Cardiac muscle cell (in vitro differentiated cells and primary cell): ENCODE measurements around the gene COL28A1. TPM values are rescaled to one million over a fixed set of nuclear protein-coding genes. Genes with fewer than 3 reads are reported as not detected.

Source experiments
- DNase-seq, 2 donors: peaks; one replicate each; pipeline versions ENCODE4 v3.0.0 to v3.0.0-alpha.2; 2010 to 2017; ENCODE audit warnings: low read depth in 1 of 2, low spot score in 1 of 2
- H3K27ac ChIP-seq: fragments of 200-600 bp; sonication (generic); 2 replicates; pipeline ENCODE4 v1.5.1; 2016
- H3K27me3 ChIP-seq: fragments of 200-600 bp; sonication (generic); 2 replicates; pipeline ENCODE4 v1.6.0; 2016; ENCODE audit warnings: control low read depth
- H3K36me3 ChIP-seq: fragments of 200-600 bp; sonication (generic); 2 replicates; pipeline ENCODE4 v1.5.1; 2016; ENCODE audit warnings: control low read depth
- H3K4me1 ChIP-seq: fragments of 200-600 bp; sonication (generic); 2 replicates; pipeline ENCODE4 v1.8.1; 2017; ENCODE audit warnings: low read depth, mild to moderate bottlenecking, mixed run types
- H3K4me3 ChIP-seq: fragments of 200-600 bp; sonication (generic); 2 replicates; pipeline ENCODE4 v1.5.1; 2016; ENCODE audit warnings: mild to moderate bottlenecking
- H3K9me3 ChIP-seq: fragments of 200-600 bp; sonication (generic); 2 replicates; pipeline ENCODE4 v1.5.1; 2017; ENCODE audit warnings: low read depth, mild to moderate bottlenecking, control low read depth
- CTCF ChIP-seq: IDR thresholded peaks from 2 replicates; pipeline ENCODE4 v1.5.1; 2012; ENCODE audit warnings: low read depth, mild to moderate bottlenecking, low read length
- polyA plus RNA-seq: library from polyadenylated mRNA; unstranded; fragments of >200 nt; fragmentation: Nextera tagmentation; extraction: Ambion mirVana; gene quantifications from 2 replicates; pipeline ENCODE4 v1.2.1, GENCODE V29; 2016
- total RNA-seq: library from RNA; depleted of rRNA; stranded (reverse); fragments of >200 nt; gene quantifications from 2 replicates; pipeline ENCODE4 v1.2.3, GENCODE V29; 2016

The COL28A1 gene
- total and polyA plus RNA-seq, 2 experiments from 2014 or later: 0.65 to 0.83 TPM

- Histone ChIP-seq H3K4me1 (no peaks in the 10 kb centered on the region), H3K27me3 (no peaks in the 10 kb centered on the region), H3K36me3 (peaks cover under 1% of the 10 kb centered on the region), H3K9me3 (no peaks in the 10 kb centered on the region), H3K27ac (no peak overlapping the region), H3K4me3 (no peak overlapping the region)
- no peak for TF ChIP-seq CTCF
- DNase-seq: no peak
Observed at GRCh38 chr7:7579638-7580037, 44.0 kb upstream of the COL28A1 start.

GRCh38 chr7:7577888-7578287 lies 42.2 kb upstream of the COL28A1 start:
- Histone ChIP-seq H3K4me3 (no peak overlapping the region), H3K9me3 (no peaks in the 10 kb centered on the region), H3K27me3 (no peaks in the 10 kb centered on the region), H3K4me1 (no peaks in the 10 kb centered on the region), H3K36me3 (peaks cover 5% of the 10 kb centered on the region), H3K27ac (no peak overlapping the region)
- no peak for DNase-seq
- TF ChIP-seq CTCF: no peak

DNA sequence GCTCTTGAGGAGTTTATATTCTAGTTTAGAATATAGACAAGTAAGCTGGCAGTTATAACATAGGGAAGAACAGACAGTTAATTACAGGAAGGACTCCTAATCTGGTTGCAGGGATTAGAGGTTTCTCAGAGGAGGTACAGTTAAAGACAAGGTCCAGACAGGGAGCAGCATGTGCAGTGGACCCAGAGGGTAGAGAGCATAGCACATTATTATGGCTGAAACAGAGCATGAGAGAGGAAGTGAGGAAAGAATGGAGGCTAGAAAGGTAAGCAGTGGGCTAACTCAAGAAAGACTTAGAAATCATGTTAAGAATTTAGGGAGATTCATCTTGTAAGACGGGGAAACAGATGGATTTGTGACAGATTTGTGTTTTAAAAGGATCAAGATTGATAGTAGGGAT lies 40.7 kb upstream of the COL28A1 start:
- Histone ChIP-seq H3K27me3 (no peaks in the 10 kb centered on the region), H3K4me3 (no peak overlapping the region), H3K36me3 (peaks cover 10% of the 10 kb centered on the region), H3K27ac (no peak overlapping the region), H3K4me1 (no peaks in the 10 kb centered on the region), H3K9me3 (no peaks in the 10 kb centered on the region)
- no peak for TF ChIP-seq CTCF
- no peak for DNase-seq

DNA sequence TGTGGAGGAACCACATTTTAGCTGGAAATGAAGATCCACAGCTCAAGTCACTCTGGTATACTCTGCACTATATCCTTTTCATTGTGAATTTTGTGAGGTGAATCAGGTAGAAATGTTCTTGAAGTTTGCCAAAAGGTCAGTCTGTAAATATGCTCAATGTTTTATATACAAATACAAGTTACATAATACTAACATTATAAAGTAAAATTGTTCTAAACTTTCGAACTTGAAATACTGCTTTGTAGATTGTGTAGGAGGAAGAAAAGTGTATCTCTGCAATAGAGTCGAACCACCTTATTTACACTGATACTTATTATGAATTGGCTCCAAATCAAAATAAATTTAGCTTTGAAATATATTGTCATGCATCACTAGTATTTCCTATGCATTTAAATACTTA lies 38.0 kb upstream of the COL28A1 start:
- peaks cover 10% of the 10 kb centered on the region for H3K36me3 ChIP-seq
- no peak for DNase-seq
- no peaks in the 10 kb centered on the region for H3K4me1 ChIP-seq
- TF ChIP-seq CTCF: no peak
- no peak overlapping the region for H3K27ac ChIP-seq
- no peaks in the 10 kb centered on the region for H3K9me3 ChIP-seq
- no peaks in the 10 kb centered on the region for H3K27me3 ChIP-seq
- no peak overlapping the region for H3K4me3 ChIP-seq

- no peaks in the 10 kb centered on the region for H3K9me3 ChIP-seq
- peaks cover 8% of the 10 kb centered on the region for H3K4me1 ChIP-seq
- peaks cover 10% of the 10 kb centered on the region for H3K36me3 ChIP-seq
- no peak for DNase-seq
- no peak overlapping the region for H3K27ac ChIP-seq
- no peaks in the 10 kb centered on the region for H3K27me3 ChIP-seq
- H3K4me3 ChIP-seq: no peak overlapping the region
- TF ChIP-seq CTCF: no peak
Observed at GRCh38 chr7:7570584-7570983, 34.9 kb upstream of the COL28A1 start.

GRCh38 chr7:7569615-7570014 lies 33.9 kb upstream of the COL28A1 start:
- Histone ChIP-seq H3K4me1 (peaks cover 8% of the 10 kb centered on the region), H3K27me3 (no peaks in the 10 kb centered on the region), H3K36me3 (peaks cover 9% of the 10 kb centered on the region), H3K27ac (no peak overlapping the region), H3K9me3 (no peaks in the 10 kb centered on the region), H3K4me3 (no peak overlapping the region)
- DNase-seq: no peak
- TF ChIP-seq CTCF: no peak
